ENCODE results near the gene PPFIA1. TPM values are rescaled to one million over a fixed set of nuclear protein-coding genes. Genes with fewer than 3 reads are reported as not detected.
"Not testable (repeated sequence)": the region's sequence is repeated elsewhere in the genome, so short reads cannot be mapped to it uniquely, and the experiment has no call there.

The PPFIA1 gene
- total RNA-seq, 1 experiment from 2014 or later = 19.8 TPM

DNA sequence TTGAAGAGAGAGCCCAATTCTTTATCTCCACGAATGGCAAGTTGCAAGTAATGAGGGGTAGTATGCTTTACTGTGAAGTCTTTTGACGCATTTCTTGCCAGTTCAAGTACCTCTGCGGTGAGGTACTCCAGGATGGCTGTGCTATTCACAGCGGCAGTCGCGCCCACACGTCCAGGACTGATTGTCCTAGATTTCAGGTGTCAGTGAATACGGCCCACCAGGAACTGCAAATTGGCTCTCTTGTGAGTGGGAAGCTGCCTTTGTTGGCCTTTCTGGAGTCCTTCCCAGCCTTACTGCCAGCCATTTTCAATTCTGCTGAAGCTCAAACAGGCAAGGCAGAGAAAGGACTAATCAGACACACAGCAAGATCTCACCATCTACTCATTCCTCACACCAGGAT, 8.5 kb downstream of the PPFIA1 start:
- no peaks in the 10 kb centered on the region for H3K9me3 ChIP-seq
- no peak for DNase-seq
- peaks cover 41% of the 10 kb centered on the region for H3K36me3 ChIP-seq
- H3K27me3 ChIP-seq = no peaks in the 10 kb centered on the region
- H3K4me3 ChIP-seq = no peak overlapping the region

DNA sequence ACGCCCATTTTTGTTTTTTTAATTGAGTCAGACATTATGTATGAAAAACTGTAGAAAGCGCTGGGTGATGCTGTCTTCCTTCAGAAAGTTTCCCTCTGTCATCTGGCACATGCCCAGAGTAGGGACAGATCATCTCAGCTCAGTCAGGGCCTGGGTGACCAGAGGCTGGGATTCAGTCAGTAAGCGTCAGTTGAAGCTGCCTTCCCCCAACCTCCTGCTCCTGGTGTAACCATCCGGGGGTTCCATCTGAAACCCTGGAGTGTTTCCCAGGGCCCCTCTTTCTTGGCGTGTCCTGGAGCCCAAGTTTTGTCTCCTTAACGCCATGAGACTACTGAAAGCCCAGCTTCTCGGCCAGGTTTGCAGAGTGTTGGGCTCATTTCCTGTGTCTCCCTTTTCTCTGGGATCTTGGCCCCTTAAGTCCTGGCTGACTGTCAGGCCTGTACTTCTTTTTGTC, 10.7 kb downstream of the PPFIA1 start:
- no peaks in the 10 kb centered on the region for H3K27me3 ChIP-seq
- DNase-seq = no peak
- no peak overlapping the region for H3K4me3 ChIP-seq
- no peaks in the 10 kb centered on the region for H3K9me3 ChIP-seq
- peaks cover 40% of the 10 kb centered on the region for H3K36me3 ChIP-seq

DNA sequence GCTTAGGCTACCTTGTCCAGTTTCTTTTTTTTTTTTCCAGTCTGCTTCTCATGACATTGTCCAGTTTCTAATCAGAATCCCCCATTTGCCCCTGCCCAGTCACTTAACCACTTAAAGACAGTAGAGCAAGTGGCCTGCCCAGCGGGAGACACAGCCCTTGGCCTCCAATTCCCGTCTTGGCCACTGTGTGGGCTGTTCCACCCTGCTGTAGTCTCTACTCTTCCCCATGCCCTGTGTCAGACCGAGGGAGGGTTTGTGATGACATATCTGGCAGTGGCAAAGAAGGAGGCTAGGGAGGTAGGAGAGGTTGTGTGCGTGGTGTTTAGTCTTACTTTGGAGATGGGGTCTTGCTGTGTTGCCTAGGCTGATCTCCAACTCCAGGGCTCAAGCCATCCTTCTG, 11.5 kb downstream of the PPFIA1 start:
- Histone ChIP-seq H3K36me3 (peaks cover 38% of the 10 kb centered on the region), H3K27me3 (no peaks in the 10 kb centered on the region), H3K9me3 (no peaks in the 10 kb centered on the region), H3K4me3 (no peak overlapping the region)
- DNase-seq = no peak

DNA sequence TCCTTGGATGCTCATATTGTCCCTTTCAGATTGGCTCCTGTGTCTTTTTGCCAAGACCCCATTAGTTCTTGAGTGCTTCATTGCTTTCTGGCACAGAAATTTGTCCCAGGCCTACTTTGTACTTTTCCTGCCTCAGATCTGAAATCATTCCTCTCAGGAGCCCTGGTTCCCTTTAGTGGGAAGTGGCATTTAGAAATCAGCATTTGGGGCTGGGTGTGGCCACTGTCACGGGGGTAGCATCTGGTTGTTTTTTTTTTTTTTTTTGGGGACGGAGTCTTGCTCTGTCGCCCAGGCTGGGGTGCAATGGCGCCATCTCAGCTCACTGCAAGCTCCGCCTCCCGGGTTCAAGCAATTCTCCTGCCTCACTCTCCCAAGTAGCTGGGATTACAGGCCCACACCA, 18.2 kb downstream of the PPFIA1 start:
- Histone ChIP-seq H3K27me3 (no peaks in the 10 kb centered on the region), H3K36me3 (peaks cover 48% of the 10 kb centered on the region), H3K4me3 (no peak overlapping the region), H3K9me3 (no peaks in the 10 kb centered on the region)
- no peak for DNase-seq

DNA sequence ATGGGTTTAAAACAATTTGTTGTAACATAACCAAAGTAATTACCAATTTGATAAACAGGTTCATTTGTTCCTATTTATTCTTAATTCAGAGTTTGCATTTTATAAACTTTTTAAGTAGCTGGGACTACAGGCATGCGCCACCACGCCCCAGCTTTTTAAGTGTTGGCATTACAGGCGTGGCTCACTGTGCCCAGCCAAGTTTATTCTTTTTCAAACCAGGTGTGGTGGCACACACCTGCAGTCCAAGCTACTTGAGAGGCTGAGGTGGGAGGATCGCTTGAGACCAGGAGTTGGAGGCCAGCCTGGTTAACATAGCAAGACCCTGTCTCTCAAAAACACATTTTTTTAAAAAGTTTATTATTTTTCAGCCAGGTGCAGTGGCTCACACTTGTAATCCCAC, 19.1 kb downstream of the PPFIA1 start:
- Histone ChIP-seq H3K9me3 (no peaks in the 10 kb centered on the region), H3K36me3 (peaks cover 44% of the 10 kb centered on the region), H3K4me3 (no peak overlapping the region), H3K27me3 (no peaks in the 10 kb centered on the region)
- DNase-seq = no peak

DNA sequence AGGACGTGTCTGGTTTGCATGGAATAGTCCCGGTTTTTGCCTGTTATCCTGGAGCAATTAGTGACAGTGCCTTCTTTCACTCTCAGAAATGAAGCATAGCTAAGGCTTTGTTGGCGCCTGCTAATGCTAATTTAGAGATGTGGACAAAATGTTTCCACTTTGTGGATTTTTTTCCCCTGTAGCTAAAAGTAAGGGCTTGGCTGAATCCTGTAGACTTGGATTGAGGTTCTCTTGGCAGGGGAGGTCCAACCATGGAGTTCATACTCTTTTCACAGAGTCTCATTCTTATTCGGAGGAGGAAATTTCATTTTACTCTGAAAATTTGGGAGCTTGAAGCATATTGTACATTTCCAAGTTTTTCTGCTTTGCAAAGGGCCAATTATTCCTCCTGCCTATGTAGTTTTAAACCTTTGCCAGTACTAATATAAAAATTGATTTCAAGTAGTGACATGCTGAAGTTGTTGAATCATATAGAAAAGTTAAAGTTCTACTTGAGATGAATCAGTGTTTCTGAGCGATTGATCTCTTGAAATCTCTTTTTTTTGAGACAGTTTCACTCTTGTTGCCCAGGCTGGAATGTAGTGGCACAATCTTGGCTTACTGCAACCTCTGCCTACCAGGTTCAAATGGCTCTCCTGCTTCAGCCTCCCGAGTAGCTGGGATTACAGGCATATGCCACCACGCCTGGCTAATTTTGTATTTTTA, 20.0 kb downstream of the PPFIA1 start:
- Histone ChIP-seq H3K36me3 (peaks cover 40% of the 10 kb centered on the region), H3K27me3 (no peaks in the 10 kb centered on the region), H3K4me3 (no peak overlapping the region), H3K9me3 (no peaks in the 10 kb centered on the region)
- no peak for DNase-seq

DNA sequence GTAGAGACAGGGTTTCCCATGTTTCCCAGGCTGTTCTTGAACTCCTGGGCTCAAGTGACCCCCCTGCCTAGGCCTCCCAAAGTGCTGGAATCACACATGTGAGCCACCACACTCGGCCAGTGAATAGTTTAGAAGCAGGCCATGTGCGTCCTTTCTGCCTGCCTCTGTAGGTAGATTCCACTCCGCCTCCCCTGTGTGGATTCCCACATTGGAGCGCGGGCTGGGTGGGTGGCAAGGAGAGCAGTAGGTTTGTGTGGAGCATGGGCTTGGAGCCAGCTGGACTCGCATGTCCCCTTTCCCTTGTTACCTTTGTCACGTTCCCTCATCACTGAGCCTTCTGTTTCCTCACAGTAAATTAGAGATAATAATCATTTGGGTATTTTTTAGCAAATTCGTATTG, 21.7 kb downstream of the PPFIA1 start:
- DNase-seq = no peak
- Histone ChIP-seq H3K36me3 (peaks cover 32% of the 10 kb centered on the region), H3K27me3 (no peaks in the 10 kb centered on the region), H3K9me3 (no peaks in the 10 kb centered on the region), H3K4me3 (no peak overlapping the region)

DNA sequence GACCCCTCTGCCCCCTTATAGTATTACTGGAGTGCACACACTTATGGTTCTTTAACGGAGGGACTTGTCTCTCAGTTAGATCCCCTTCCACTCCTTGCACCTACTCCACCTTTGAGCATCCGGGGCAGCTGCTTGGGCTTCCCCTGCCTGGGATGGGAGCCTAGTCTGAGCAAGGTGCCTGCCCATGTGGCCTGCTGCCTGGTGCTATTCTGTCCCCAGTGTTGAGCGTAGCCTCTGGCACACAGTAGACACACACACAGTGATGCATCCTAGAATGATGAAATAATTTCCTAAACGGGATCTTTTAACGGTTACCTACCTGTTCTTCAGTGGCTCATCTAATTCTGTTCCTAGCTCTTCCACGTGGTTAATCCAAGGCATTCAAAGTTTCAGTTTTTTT, 22.4 kb downstream of the PPFIA1 start:
- no peak overlapping the region for H3K4me3 ChIP-seq
- no peaks in the 10 kb centered on the region for H3K9me3 ChIP-seq
- H3K36me3 ChIP-seq = peaks cover 34% of the 10 kb centered on the region
- no peak for DNase-seq
- H3K27me3 ChIP-seq = no peaks in the 10 kb centered on the region

DNA sequence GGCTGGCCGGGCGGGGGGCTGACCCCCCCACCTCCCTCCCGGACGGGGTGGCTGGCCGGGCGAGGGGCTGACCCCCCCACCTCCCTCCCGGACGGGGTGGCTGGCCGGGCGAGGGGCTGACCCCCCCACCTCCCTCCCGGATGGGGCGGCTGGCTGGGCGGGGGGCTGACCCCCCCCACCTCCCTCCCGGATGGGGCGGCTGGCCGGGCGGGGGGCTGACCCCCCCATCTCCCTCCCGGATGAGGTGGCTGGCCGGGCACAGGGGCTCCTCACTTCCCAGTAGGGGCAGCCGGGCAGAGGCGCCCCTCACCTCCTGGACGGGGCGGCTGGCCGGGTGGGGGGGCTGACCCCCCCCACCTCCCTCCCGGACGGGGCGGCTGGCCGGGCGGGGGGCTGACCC, 24.7 kb downstream of the PPFIA1 start:
- not testable (repeated sequence) for H3K27me3 ChIP-seq, DNase-seq, H3K9me3 ChIP-seq, H3K4me3 ChIP-seq
- peaks cover 44% of the 10 kb centered on the region for H3K36me3 ChIP-seq

DNA sequence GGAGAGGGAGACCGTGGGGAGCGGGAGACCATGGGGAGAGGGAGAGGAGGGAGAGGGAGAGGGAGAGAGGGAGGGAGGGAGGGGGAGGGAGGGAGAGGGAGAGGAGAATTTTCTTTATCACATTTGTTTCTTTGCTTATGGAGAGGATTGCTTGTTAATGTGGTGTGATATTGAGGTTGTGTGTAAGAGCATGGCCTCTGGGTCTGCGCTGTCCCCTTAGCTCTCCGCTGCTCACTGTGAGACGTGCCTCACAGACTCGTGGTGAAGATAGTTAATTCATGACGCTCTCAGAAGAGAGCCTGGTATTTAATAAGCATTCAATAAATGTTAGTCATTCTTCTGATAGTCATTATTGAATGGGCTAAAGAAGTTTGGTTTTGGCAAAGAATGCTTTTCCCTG, 26.2 kb downstream of the PPFIA1 start:
- no peak overlapping the region for H3K4me3 ChIP-seq
- no peaks in the 10 kb centered on the region for H3K27me3 ChIP-seq
- no peak for DNase-seq
- H3K9me3 ChIP-seq = no peaks in the 10 kb centered on the region
- H3K36me3 ChIP-seq = peaks cover 36% of the 10 kb centered on the region

DNA sequence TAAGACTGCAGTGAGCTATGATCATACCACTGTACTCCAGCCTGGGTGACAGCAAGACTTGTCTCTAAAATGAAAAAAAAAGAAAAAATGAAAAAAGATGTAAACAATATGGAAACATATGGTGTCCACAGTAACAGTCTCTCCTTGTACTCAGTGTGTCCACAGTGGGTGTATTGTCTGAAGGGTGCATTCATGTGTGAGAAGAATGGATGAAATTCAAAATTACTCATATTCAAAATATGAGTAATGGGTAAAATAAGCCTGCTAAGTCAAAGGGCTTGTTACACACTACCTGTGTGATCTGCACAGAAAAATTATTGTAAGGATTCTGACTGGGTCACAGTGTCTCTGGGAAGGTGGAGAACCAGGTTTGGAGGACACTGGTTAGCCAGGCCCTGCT, 26.9 kb downstream of the PPFIA1 start:
- peaks cover 36% of the 10 kb centered on the region for H3K36me3 ChIP-seq

DNA sequence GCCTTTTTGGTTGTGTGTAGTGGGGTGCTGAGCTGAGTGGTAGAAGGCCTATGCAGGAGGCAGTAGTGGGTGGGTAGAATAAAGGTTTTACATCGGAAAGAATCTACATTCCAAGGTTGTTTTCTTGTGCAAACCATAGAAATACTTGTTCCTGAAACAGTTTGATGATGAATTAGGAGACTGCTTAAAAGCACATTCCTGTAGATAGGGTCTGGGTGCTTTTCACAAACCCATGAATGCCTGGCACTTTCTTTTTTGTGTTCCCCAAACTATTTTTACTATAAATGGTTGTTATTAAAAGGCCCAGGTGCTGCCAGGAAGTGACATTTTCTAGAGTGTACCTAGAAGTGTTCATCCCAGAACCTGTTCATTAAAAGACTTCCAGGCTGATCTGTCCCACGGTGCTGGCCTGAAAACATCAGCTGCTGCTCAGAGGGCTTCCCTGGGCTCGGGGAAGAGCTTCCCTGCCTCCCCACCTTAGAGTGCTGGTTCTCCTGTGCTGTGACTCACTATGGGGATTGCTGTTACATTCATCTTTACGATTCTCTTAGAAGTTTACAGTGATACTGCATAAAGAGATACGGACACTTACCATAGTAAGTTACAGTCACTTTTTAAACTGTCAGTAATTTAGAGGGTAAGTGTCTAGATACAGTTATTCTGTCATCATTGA, 27.9 kb downstream of the PPFIA1 start:
- DNase-seq = no peak

More for the DNA sequence above, 26.9 kb downstream of the PPFIA1 start:
- H3K27me3 ChIP-seq = no peaks in the 10 kb centered on the region
- H3K4me3 ChIP-seq = no peak overlapping the region
- no peaks in the 10 kb centered on the region for H3K9me3 ChIP-seq
- DNase-seq = no peak

DNA sequence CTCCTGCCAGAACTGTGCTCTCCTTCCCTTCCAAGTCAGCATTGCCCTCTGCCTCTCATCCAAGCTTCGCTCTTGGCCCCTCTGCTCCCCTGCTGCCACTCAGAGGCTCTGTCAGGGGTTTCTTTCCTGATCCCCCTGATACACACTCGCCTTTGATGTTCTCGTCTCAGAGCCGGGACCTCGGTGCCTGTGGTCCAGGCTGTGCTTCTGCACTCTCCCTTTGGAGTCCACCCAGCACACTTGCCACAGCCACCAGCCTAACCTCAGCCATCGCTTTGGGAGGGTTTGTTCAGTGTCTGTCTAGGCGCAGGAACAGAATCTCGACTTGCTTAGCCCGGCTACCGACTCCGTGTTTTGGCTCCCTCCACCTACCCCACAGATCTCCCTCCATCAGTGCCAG, 29.1 kb downstream of the PPFIA1 start:
- H3K36me3 ChIP-seq = peaks cover 21% of the 10 kb centered on the region
- DNase-seq = no peak
- no peaks in the 10 kb centered on the region for H3K27me3 ChIP-seq
- H3K4me3 ChIP-seq = no peak overlapping the region
- no peaks in the 10 kb centered on the region for H3K9me3 ChIP-seq

More for the DNA sequence above, 27.9 kb downstream of the PPFIA1 start:
- Histone ChIP-seq H3K27me3 (no peaks in the 10 kb centered on the region), H3K9me3 (no peaks in the 10 kb centered on the region), H3K4me3 (no peak overlapping the region), H3K36me3 (peaks cover 26% of the 10 kb centered on the region)

DNA sequence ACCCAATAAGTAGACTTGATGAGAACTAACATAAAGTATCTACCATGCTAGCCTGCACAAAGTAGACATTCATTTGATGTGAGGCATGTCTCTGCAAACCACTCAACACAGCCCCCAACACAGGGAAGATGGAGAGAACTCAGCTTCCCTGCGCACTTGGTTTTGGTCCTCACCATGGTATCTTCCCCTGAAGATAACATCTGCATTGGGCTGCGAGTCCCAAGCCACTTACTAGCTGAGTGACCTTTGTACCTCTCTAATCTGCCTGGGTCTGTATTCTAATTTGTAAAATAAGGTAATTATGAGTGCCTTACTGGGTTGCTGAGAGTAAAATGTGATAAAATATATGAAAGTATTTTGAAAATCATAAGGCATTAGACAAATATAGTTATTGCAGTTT, 30.7 kb downstream of the PPFIA1 start:
- Histone ChIP-seq H3K36me3 (peaks cover 21% of the 10 kb centered on the region), H3K27me3 (no peaks in the 10 kb centered on the region), H3K9me3 (no peaks in the 10 kb centered on the region), H3K4me3 (no peak overlapping the region)
- no peak for DNase-seq

DNA sequence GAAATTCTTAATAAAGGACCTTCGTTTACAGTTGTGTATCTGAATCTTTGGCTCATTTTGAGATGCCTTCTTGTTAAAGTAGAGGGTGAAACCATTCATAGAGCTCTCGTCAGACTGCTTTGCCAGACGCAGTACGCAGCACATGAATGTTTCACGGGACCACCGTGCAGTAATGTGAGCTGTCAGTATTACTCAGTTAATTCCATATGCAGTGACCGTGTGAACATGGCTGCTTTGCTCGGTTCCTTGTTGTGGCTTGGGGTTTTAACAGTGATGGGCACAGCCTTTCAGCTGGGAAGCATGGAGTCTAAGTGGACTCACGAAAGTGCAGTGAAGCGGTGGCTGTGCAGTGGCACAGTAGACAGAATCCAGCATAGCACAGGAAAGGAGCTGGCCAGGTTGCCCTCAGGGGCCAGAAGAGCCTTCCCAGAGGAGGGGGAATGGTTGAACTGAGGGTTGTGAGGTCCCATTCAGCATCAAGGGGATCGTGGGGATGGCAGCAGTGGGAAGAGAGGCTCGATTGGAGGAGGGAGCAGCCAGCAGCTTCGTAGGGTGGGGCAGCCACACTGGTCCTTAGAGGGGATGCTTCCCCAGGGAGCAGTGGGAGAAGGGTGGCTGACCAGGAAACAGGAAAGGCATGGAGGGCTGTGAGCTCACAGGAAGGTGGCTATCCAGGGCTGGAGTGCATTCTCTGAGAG, 31.4 kb downstream of the PPFIA1 start:
- Histone ChIP-seq H3K27me3 (no peaks in the 10 kb centered on the region), H3K36me3 (peaks cover 28% of the 10 kb centered on the region), H3K4me3 (no peak overlapping the region), H3K9me3 (no peaks in the 10 kb centered on the region)
- no peak for DNase-seq

DNA sequence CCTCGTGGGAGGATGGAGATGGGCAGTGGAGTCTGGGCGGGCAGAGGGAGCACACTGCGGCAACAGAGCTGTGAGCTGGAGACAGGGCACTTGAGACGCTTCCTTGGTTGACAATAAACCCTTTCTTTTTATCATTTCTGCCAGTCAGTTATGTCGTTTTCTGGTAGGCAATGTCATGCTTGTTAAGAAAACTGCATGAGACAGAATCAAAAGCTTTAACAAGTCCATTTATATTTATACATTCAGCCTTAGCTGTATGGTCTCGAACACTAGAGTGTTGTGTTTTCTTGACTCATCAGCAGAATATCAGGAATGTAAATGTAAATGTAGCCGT, 31.9 kb downstream of the PPFIA1 start:
- H3K36me3 ChIP-seq = peaks cover 29% of the 10 kb centered on the region
- H3K9me3 ChIP-seq = no peaks in the 10 kb centered on the region
- DNase-seq = no peak
- no peaks in the 10 kb centered on the region for H3K27me3 ChIP-seq
- H3K4me3 ChIP-seq = no peak overlapping the region

DNA sequence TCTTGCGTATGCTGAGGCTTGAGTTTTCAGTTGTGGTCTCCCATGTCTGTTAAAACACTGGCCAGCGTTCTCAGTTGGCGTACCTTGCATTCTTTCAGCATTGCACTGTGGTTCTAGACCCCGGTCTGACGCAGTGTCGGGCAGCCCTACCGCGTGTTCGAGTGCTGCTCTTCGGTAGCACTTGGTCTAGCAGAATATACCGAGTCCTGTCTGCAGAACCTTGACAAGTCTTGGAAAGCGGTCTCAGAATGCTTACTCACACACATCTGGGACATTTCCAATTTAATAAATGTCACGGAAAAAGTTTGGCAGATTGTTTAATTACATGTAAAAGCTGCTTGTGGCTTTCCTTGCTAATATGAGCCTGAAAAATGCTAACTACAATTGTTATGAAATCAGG, 32.6 kb downstream of the PPFIA1 start:
- Histone ChIP-seq H3K4me3 (no peak overlapping the region), H3K27me3 (no peaks in the 10 kb centered on the region), H3K36me3 (peaks cover 27% of the 10 kb centered on the region), H3K9me3 (no peaks in the 10 kb centered on the region)
- DNase-seq = peak; percentile 82

DNA sequence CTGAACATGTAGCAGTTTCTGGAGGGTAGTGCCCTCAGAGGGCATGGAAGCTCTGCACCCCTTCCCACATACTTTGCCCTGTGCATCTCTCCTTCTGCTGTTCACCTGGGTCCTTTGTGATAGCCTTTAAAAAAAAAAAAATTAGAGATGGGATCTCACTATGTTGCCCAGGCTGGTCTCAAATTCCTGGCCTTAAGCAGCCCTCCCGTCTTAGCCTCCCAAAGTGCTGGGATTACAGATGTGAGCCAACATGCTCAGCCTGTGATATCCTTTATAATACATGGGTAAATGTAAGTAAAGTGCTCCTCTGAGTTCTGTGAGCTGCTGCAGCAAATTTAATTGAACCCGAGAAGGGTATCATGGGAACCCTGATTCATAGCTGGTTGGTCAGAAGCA, 33.7 kb downstream of the PPFIA1 start:
- Histone ChIP-seq H3K36me3 (peaks cover 23% of the 10 kb centered on the region), H3K27me3 (no peaks in the 10 kb centered on the region), H3K9me3 (no peaks in the 10 kb centered on the region), H3K4me3 (no peak overlapping the region)
- no peak for DNase-seq

All from MG63 (cell line).